T-cell (primary cell): ENCODE measurements around the gene PRAMEF26. TPM values are rescaled to one million over a fixed set of nuclear protein-coding genes. Genes with fewer than 3 reads are reported as not detected.
"Not testable (repeated sequence)": the region's sequence is repeated elsewhere in the genome, so short reads cannot be mapped to it uniquely, and the experiment has no call there.

Experiments
- ATAC-seq, 4 experiments: fragments of 200-7000 bp in 3 of 4; fragments of 150-1000 bp in 1 of 4; cut with Tn5 transposase; replicated peaks in 1 of 4; 1 replicate in 3 of 4; 2 replicates in 1 of 4; pipeline ENCODE4 v1.10.0; 2021; ENCODE audit warnings: moderate library complexity in 3 of 4, mild to moderate bottlenecking in 2 of 4, moderate number of reproducible peaks in 1 of 4
- CTCF ChIA-PET, 2 donors: fragments of 300-600 bp; sonication (Branson Sonifier 250); formaldehyde crosslinking; loops; one replicate each; lab custom pipeline; 2022; ENCODE audit warnings: antibody characterized with exemption in 2 of 2; lab: Charles Lee
- POLR2A ChIA-PET, 2 donors: fragments of 300-600 bp; sonication (Branson Sonifier 250); formaldehyde crosslinking; loops; one replicate each; lab custom pipeline; 2022; ENCODE audit warnings: antibody characterized with exemption in 2 of 2; lab: Charles Lee
- DNase-seq, 35 experiments: peaks; one replicate each; pipeline versions ENCODE4 v3.0.0 to v3.0.0-alpha.2; 2013 to 2023
- H3K27ac ChIP-seq: one replicate; pipeline ENCODE4 v1.5.1; 2013; ENCODE audit warnings: low read length
- H3K27me3 ChIP-seq, 2 experiments: replicated peaks in 1 of 2; 1 replicate in 1 of 2; 2 replicates in 1 of 2; pipeline versions ENCODE4 v1.6.1 to v1.7.0; 2013; ENCODE audit warnings: low read length in 1 of 2, mixed read lengths in 1 of 2; ENCODE audit not compliant: control insufficient read depth in 2 of 2, insufficient read depth in 2 of 2; ENCODE audit errors: extremely low read depth in 1 of 2
- H3K36me3 ChIP-seq, 2 donors: 1 replicate in 1 of 2; 2 replicates in 1 of 2; pipeline versions ENCODE4 v1.6.1 to v1.7.0; 2013; ENCODE audit warnings: low read length in 1 of 2; ENCODE audit not compliant: control insufficient read depth in 2 of 2, insufficient read depth in 1 of 2; ENCODE audit errors: extremely low read depth in 1 of 2
- H3K4me1 ChIP-seq, 2 experiments: 1 replicate in 1 of 2; 2 replicates in 1 of 2; pipeline versions ENCODE4 v1.6.1 to v1.7.0; 2013; ENCODE audit warnings: low read length in 2 of 2, mixed read lengths in 1 of 2; ENCODE audit not compliant: insufficient read depth in 2 of 2, control insufficient read depth in 1 of 2; ENCODE audit errors: extremely low read depth in 1 of 2
- H3K4me3 ChIP-seq, 2 donors: 1 replicate in 1 of 2; 2 replicates in 1 of 2; pipeline versions ENCODE4 v1.5.1 to v1.7.0; 2013; ENCODE audit warnings: mild to moderate bottlenecking in 2 of 2, low read length in 1 of 2, moderate library complexity in 1 of 2; ENCODE audit not compliant: control insufficient read depth in 1 of 2; ENCODE audit errors: extremely low read depth in 1 of 2
- H3K9me3 ChIP-seq: 2 replicates; pipeline ENCODE4 v1.7.0; 2013
- H3K27ac Mint-ChIP-seq, 2 donors: one replicate each; pipeline ENCODE4 v1.8.0; 2020 to 2021; ENCODE audit warnings: mild to moderate bottlenecking in 2 of 2, mixed read lengths in 2 of 2
- H3K27me3 Mint-ChIP-seq, 2 donors: one replicate each; pipeline ENCODE4 v1.8.0; 2021 to 2022; ENCODE audit warnings: mixed read lengths in 2 of 2
- H3K36me3 Mint-ChIP-seq: one replicate; pipeline ENCODE4 v1.8.0; 2021; ENCODE audit warnings: mixed read lengths
- H3K4me1 Mint-ChIP-seq, 3 donors: one replicate each; pipeline ENCODE4 v1.8.0; 2020 to 2022; ENCODE audit warnings: mixed read lengths in 3 of 3, mild to moderate bottlenecking in 1 of 3
- H3K4me3 Mint-ChIP-seq, 3 donors: one replicate each; pipeline ENCODE4 v1.8.0; 2020 to 2022; ENCODE audit warnings: mild to moderate bottlenecking in 3 of 3, mixed read lengths in 3 of 3, moderate library complexity in 3 of 3
- H3K9me3 Mint-ChIP-seq, 3 donors: one replicate each; pipeline ENCODE4 v1.8.0; 2020 to 2022; ENCODE audit warnings: mixed read lengths in 3 of 3
- WGBS: methylation state at CpG from one replicate; pipeline ENCODE4 v1.1.5; 2013; ENCODE audit warnings: missing lambda C conversion rate; ENCODE audit not compliant: insufficient coverage; 5-methylcytosine and 5-hydroxymethylcytosine counted together
- total RNA-seq, 35 experiments: library from RNA in 6 of 35; stranded (reverse) in 6 of 35; fragments of 120-200 nt in 1 of 35; gene quantifications; one replicate each; pipeline versions ENCODE4 v1.2.1 to v1.2.4 and lab custom pipeline; 2013 to 2026

PRAMEF26 gene
- total RNA-seq (not detected), total RNA-seq (lab: John Stamatoyannopoulos, UW) (0 reads per million in 29 experiments)
- not detected for total RNA-seq (2013)

DNA sequence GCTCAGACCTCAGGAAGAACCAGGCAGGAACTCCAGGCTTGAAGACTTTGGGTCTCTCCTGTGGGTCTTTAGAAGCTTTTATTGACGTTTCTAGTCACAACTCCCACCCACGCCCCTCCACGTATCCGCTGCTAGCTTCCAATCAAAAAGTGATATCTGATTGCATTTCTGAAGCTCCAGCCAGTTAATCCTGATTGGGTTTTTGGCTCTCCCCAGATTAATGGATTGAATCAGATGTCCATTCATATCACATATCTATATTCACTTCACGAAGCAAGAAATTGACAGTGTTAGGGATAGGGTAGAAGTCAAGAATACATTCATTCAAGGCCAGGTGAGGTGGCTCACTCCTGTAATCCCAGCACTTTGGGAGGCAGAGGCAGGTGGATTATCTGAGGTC is at the start of gene PRAMEF26:
Gene PRAMEF26 (minus strand): TSS at position 101 of the 400 bp plus-strand sequence. CDS start 2,914 bp downstream, outside the sequence.
- H3K9me3 ChIP-seq, POLR2A ChIA-PET, H3K27me3 Mint-ChIP-seq, H3K36me3 Mint-ChIP-seq, H3K36me3 ChIP-seq, H3K4me3 ChIP-seq, H3K27me3 ChIP-seq, H3K4me3 Mint-ChIP-seq, DNase-seq, H3K27ac Mint-ChIP-seq, H3K27ac ChIP-seq, ATAC-seq, H3K9me3 Mint-ChIP-seq, CTCF ChIA-PET, H3K4me1 ChIP-seq, H3K4me1 Mint-ChIP-seq: not testable (repeated sequence)
- WGBS, result no CpG with 5 or more reads among the region's 5 CpGs

DNA sequence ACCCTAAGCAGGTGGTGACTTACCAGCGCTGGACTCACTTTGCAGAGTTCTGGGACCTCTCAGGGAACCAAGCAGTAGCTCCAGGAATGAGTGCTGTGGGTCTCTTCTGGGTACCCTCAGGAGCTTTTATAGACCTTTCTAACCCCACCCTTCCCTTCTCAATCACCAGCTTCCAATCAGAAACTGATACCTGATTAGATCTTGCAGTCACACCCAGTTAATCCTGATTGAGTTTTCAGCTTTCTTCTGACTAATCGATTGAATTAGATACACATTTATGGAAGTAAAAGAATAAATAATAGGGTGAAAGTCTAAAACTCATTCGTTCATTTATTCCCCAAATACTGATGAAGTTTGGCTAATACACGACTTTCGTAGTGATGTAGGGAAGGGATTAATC is 45.5 kb upstream of the PRAMEF26 start, which contains the start of gene PRAMEF13:
Gene PRAMEF13 (minus strand): TSS at position 101 of the 400 bp plus-strand sequence. CDS start 1,820 bp downstream, outside the sequence.
- WGBS, result no CpG with 5 or more reads among the region's 5 CpGs
- H3K27me3 ChIP-seq, H3K4me3 Mint-ChIP-seq, H3K27me3 Mint-ChIP-seq, H3K9me3 Mint-ChIP-seq, CTCF ChIA-PET, H3K9me3 ChIP-seq, H3K27ac ChIP-seq, ATAC-seq, H3K4me3 ChIP-seq, H3K4me1 ChIP-seq, H3K4me1 Mint-ChIP-seq, H3K27ac Mint-ChIP-seq, DNase-seq, POLR2A ChIA-PET, H3K36me3 ChIP-seq, H3K36me3 Mint-ChIP-seq: not testable (repeated sequence)

DNA sequence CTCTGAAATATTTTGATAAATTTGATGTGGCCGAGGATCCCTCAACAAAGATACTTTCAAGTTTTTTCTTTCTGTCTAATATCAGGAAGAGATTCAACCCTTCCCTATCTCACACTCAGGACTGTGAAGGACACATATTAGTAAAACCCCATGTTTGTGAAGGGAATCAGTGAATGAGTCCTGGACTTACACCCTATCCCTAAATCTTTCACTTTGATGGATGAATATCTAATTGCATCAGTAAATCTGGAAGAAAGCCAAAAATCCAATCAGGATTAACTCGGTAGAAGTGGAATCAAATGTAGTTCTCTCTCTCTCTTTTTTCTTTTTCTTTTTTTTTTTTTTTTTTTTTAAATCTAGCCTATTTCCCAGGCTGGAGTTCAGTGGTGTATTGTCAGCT is 15.7 kb upstream of the PRAMEF26 start, which contains the start of gene PRAMEF9:
Gene PRAMEF9 (plus strand): TSS at position 301 of the 400 bp plus-strand sequence. CDS start 3,433 bp downstream, outside the sequence.
- H3K27ac ChIP-seq, H3K27me3 Mint-ChIP-seq, H3K4me3 ChIP-seq, H3K9me3 Mint-ChIP-seq, H3K9me3 ChIP-seq, ATAC-seq, DNase-seq, CTCF ChIA-PET, H3K36me3 ChIP-seq, H3K27ac Mint-ChIP-seq, H3K4me1 ChIP-seq, H3K36me3 Mint-ChIP-seq, H3K4me3 Mint-ChIP-seq, H3K4me1 Mint-ChIP-seq, H3K27me3 ChIP-seq, POLR2A ChIA-PET: not testable (repeated sequence)
- WGBS, result no CpG with 5 or more reads among the region's 2 CpGs

DNA sequence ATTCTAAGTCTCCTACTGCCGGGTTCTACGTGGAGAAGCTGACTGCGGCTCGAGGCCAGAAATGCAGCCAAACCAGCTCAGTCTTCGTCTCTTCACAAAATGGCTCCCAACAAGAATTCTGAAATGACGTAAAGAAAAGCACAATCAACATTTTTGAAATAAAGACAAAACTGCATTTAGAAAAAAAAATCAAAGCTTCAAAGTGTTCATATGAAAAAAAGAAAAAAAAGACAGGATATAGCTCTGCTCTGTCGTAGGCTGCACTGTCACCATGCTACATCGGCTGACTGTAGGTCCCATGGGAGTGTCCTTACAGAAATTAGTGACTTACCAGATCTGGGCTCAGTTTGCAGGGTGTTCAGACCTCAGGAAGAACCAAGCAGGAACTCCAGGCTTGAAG is 9.7 kb upstream of the PRAMEF26 start, which contains the start of gene HNRNPCL4:
Gene HNRNPCL4 (minus strand): TSS at position 101 of the 400 bp plus-strand sequence. CDS start 164 bp downstream, outside the sequence.
- H3K36me3 Mint-ChIP-seq, POLR2A ChIA-PET, CTCF ChIA-PET: not testable (repeated sequence)

DNA sequence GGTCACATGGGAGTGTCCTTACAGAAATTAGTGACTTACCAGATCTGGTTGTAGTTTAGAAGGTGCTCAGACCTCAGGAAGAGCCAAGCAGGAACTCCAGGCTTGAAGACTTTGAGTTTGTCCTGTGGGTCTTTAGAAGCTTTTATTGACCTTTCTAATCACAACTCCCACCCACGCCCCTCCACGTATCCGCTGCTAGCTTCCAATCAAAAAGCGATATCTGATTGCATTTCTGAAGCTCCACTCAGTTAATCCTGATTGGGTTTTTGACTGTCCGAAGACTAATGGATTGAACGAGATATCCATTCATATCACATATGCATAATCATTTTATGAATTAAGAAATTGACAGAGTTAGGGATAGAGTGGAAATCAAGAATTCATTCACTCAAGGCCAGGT is 39.1 kb downstream of the PRAMEF26 start, which contains the start of gene HNRNPCL2:
Gene HNRNPCL2 (minus strand): TSS at position 101 of the 400 bp plus-strand sequence. CDS start 454 bp downstream, outside the sequence.
- WGBS, result no CpG with 5 or more reads among the region's 6 CpGs
- not testable (repeated sequence) for ATAC-seq, H3K4me3 Mint-ChIP-seq

More for the DNA sequence above, 9.7 kb upstream of the PRAMEF26 start, which contains the start of gene HNRNPCL4:
- not testable (repeated sequence) for H3K4me1 Mint-ChIP-seq, H3K27ac ChIP-seq, H3K27ac Mint-ChIP-seq, H3K4me3 Mint-ChIP-seq, H3K4me1 ChIP-seq, H3K27me3 ChIP-seq, H3K4me3 ChIP-seq, H3K36me3 ChIP-seq, H3K27me3 Mint-ChIP-seq, H3K9me3 Mint-ChIP-seq, DNase-seq, ATAC-seq, H3K9me3 ChIP-seq
- no CpG with 5 or more reads among the region's 8 CpGs for WGBS

More for the DNA sequence above, 39.1 kb downstream of the PRAMEF26 start, which contains the start of gene HNRNPCL2:
- POLR2A ChIA-PET, H3K36me3 Mint-ChIP-seq, H3K27me3 ChIP-seq, H3K4me1 Mint-ChIP-seq, DNase-seq, H3K27ac ChIP-seq, H3K9me3 ChIP-seq, CTCF ChIA-PET, H3K36me3 ChIP-seq, H3K4me1 ChIP-seq, H3K9me3 Mint-ChIP-seq, H3K4me3 ChIP-seq, H3K27ac Mint-ChIP-seq: not testable (repeated sequence)
- peaks cover 5 to 11% of the 10 kb centered on the region in 2 donors for H3K27me3 Mint-ChIP-seq

Other genes with a start within 250 kb of the PRAMEF26 start
- gene PRAMEF7, start 239.4 kb downstream of the PRAMEF26 start, total RNA-seq, result not detected
- gene PRAMEF6, start 208.4 kb downstream of the PRAMEF26 start, total RNA-seq, result not detected
- gene PRAMEF27, start 99.4 kb downstream of the PRAMEF26 start, total RNA-seq, result not detected
- gene HNRNPCL3, start 95.2 kb downstream of the PRAMEF26 start, total RNA-seq, result not detected
- not detected for gene PRAMEF25, start 85.2 kb downstream of the PRAMEF26 start, total RNA-seq
- not detected for gene HNRNPCL2, start 39.2 kb downstream of the PRAMEF26 start, total RNA-seq
- not detected for gene HNRNPCL4, start 9.6 kb upstream of the PRAMEF26 start, total RNA-seq
- not detected for gene PRAMEF9, start 15.8 kb upstream of the PRAMEF26 start, total RNA-seq
- gene PRAMEF13, start 45.4 kb upstream of the PRAMEF26 start, total RNA-seq, result not detected
- not detected for gene PRAMEF18, start 70.1 kb upstream of the PRAMEF26 start, total RNA-seq
- gene PRAMEF5, start 98.2 kb upstream of the PRAMEF26 start, total RNA-seq, result not detected
- gene PRAMEF8, start 129.1 kb upstream of the PRAMEF26 start, total RNA-seq, result not detected
- not detected for gene PRAMEF33, start 147.5 kb upstream of the PRAMEF26 start, total RNA-seq
- gene PRAMEF15, start 159.6 kb upstream of the PRAMEF26 start, total RNA-seq, result not detected
- gene PRAMEF14, start 191.1 kb upstream of the PRAMEF26 start, total RNA-seq, result not detected
- gene PRAMEF19, start 215.9 kb upstream of the PRAMEF26 start, total RNA-seq, result not detected
- gene PRAMEF17, start 233.6 kb upstream of the PRAMEF26 start, total RNA-seq, result not detected